Activated CD8-positive, alpha-beta memory T cell treated with anti-CD3 and anti-CD28 coated beads for 36 hours (primary cell): ENCODE data around the gene GPHN. TPM values are rescaled to one million over a fixed set of nuclear protein-coding genes. Genes with fewer than 3 reads are reported as not detected.
"Not testable (repeated sequence)": the region's sequence is repeated elsewhere in the genome, so short reads cannot be mapped to it uniquely, and the experiment has no call there.

Experiments
- CTCF ChIA-PET: fragments of 350-600 bp; sonication (Branson Sonifier 250); formaldehyde crosslinking; loops from one replicate; lab custom pipeline; 2021; ENCODE audit warnings: antibody characterized with exemption; lab: Charles Lee
- POLR2A ChIA-PET: fragments of 350-600 bp; sonication (Branson Sonifier 250); formaldehyde crosslinking; loops from one replicate; lab custom pipeline; 2021; ENCODE audit warnings: antibody characterized with exemption; lab: Charles Lee
- total RNA-seq, 2 experiments: library from RNA; stranded (reverse); gene quantifications; one replicate each; pipeline ENCODE4 v1.2.3, GENCODE V29; 2021

The GPHN gene
- total RNA-seq, 2 experiments from 2014 or later = 14.6 to 15.5 TPM

GRCh38 chr14:66496911-66497310 lies 11.0 kb upstream of the GPHN start:
- ChIA-PET CTCF (no interaction called here), POLR2A (no interaction called here)

- ChIA-PET POLR2A (no interaction called here), CTCF (no interaction called here)
Observed at GRCh38 chr14:66498311-66498710, 9.6 kb upstream of the GPHN start.

GRCh38 chr14:66501592-66501991 lies 6.4 kb upstream of the GPHN start:
- ChIA-PET CTCF (no interaction called here), POLR2A (no interaction called here)

GRCh38 chr14:66502836-66503235 lies 5.1 kb upstream of the GPHN start:
- POLR2A ChIA-PET, CTCF ChIA-PET: not testable (repeated sequence)

- ChIA-PET CTCF (no interaction called here), POLR2A (no interaction called here)
Observed at GRCh38 chr14:66503532-66503931, 4.4 kb upstream of the GPHN start.

- ChIA-PET POLR2A (interaction anchor here (0.6 to 0.9 kb wide), 2 partner anchors 465 to 862 kb away, joined by 3 read pairs; no protein-coding TSS in a partner anchor), CTCF (no interaction called here)
Observed at GRCh38 chr14:66507181-66507721, 696 bp upstream of the GPHN start.

- POLR2A ChIA-PET = interaction anchor here (0.7 kb wide), 1 partner anchor 467 kb away, joined by 6 read pairs; no protein-coding TSS in a partner anchor
- CTCF ChIA-PET = interaction anchor here (0.6 kb wide), 1 partner anchor 154 kb away, joined by 4 read pairs; no protein-coding TSS in a partner anchor
Observed at GRCh38 chr14:66508547-66508845, 549 bp downstream of the GPHN start.

- ChIA-PET CTCF (interaction anchor here (0.6 kb wide), 1 partner anchor 155 kb away, joined by 4 read pairs; no protein-coding TSS in a partner anchor), POLR2A (interaction anchor here (0.7 kb wide), 1 partner anchor 467 kb away, joined by 6 read pairs; no protein-coding TSS in a partner anchor)
Observed at GRCh38 chr14:66508846-66509621, 1.1 kb downstream of the GPHN start.

GRCh38 chr14:66509874-66510273 lies 1.9 kb downstream of the GPHN start:
- POLR2A ChIA-PET = no interaction called here
- CTCF ChIA-PET = no interaction called here

GRCh38 chr14:66511849-66512248 lies 3.9 kb downstream of the GPHN start:
- POLR2A ChIA-PET = no interaction called here
- CTCF ChIA-PET = no interaction called here

- POLR2A ChIA-PET = no interaction called here
- CTCF ChIA-PET = no interaction called here
Observed at GRCh38 chr14:66514213-66514612, 6.3 kb downstream of the GPHN start.

- POLR2A ChIA-PET = no interaction called here
- CTCF ChIA-PET = no interaction called here
Observed at GRCh38 chr14:66530526-66530925, 22.6 kb downstream of the GPHN start.

- ChIA-PET POLR2A (no interaction called here), CTCF (no interaction called here)
Observed at GRCh38 chr14:66539034-66539433, 31.1 kb downstream of the GPHN start.

GRCh38 chr14:66540038-66540437 lies 32.1 kb downstream of the GPHN start:
- ChIA-PET POLR2A (no interaction called here), CTCF (no interaction called here)

- POLR2A ChIA-PET = no interaction called here
- CTCF ChIA-PET = no interaction called here
Observed at GRCh38 chr14:66541627-66542026, 33.7 kb downstream of the GPHN start.

- POLR2A ChIA-PET = no interaction called here
- CTCF ChIA-PET = no interaction called here
Observed at GRCh38 chr14:66543996-66544395, 36.0 kb downstream of the GPHN start.

GRCh38 chr14:66545191-66545590 lies 37.2 kb downstream of the GPHN start:
- CTCF ChIA-PET = not testable (repeated sequence)

GRCh38 chr14:66545751-66546150 lies 37.8 kb downstream of the GPHN start:
- CTCF ChIA-PET, POLR2A ChIA-PET: not testable (repeated sequence)

More at GRCh38 chr14:66545191-66545590, 37.2 kb downstream of the GPHN start:
- POLR2A ChIA-PET = not testable (repeated sequence)

GRCh38 chr14:66563731-66564130 lies 55.8 kb downstream of the GPHN start:
- ChIA-PET CTCF (no interaction called here), POLR2A (no interaction called here)

GRCh38 chr14:66568220-66568619 lies 60.3 kb downstream of the GPHN start:
- CTCF ChIA-PET = no interaction called here
- POLR2A ChIA-PET = no interaction called here

- POLR2A ChIA-PET = no interaction called here
- CTCF ChIA-PET = no interaction called here
Observed at GRCh38 chr14:66572826-66573225, 64.9 kb downstream of the GPHN start.
